Right atrium auricular region (tissue), 2 donors: ENCODE data around the gene CANX. TPM values are rescaled to one million over a fixed set of nuclear protein-coding genes. Genes with fewer than 3 reads are reported as not detected.
A peak's percentile ranks its signal among the peaks of the same experiment; 100 is the strongest.

Experiments
- DNase-seq: peaks from one replicate; pipeline ENCODE4 v3.0.0-alpha.2; 2019; ENCODE audit warnings: low spot score
- H3K27ac ChIP-seq, 2 donors: fragments of 200-600 bp; sonication (generic); 1 replicate in 1 of 2; 2 replicates in 1 of 2; pipeline ENCODE4 v1.5.1; 2016 to 2019
- H3K27me3 ChIP-seq, 2 donors: fragments of 200-600 bp; sonication (generic); one replicate each; pipeline versions ENCODE4 v1.5.1 to v1.6.0; 2017 to 2019
- H3K36me3 ChIP-seq: fragments of 200-600 bp; sonication (generic); one replicate; pipeline ENCODE4 v1.5.1; 2016
- H3K4me1 ChIP-seq, 2 donors: fragments of 200-600 bp; sonication (generic); one replicate each; pipeline versions ENCODE4 v1.5.1 to v1.6.0; 2017 to 2019
- H3K4me3 ChIP-seq, 2 donors: fragments of 200-600 bp; sonication (generic); 1 replicate in 1 of 2; 2 replicates in 1 of 2; pipeline ENCODE4 v1.5.1; 2017 to 2019; ENCODE audit warnings: mild to moderate bottlenecking in 1 of 2, moderate library complexity in 1 of 2
- H3K9me3 ChIP-seq, 2 donors: fragments of 200-600 bp; sonication (generic); one replicate each; pipeline ENCODE4 v1.5.1; 2019
- total RNA-seq, 2 donors: library from RNA; depleted of rRNA; stranded (reverse); fragments of >200 nt; gene quantifications; one replicate each; pipeline ENCODE4 v1.1.0, GENCODE V29; 2016
- TF ChIP-seq, protein P1 (sequence below), 2 donors: fragments of 200-600 bp; sonication (generic); IDR thresholded peaks; one replicate each; pipeline ENCODE4 v1.5.1; 2019; ENCODE audit warnings: antibody characterized with exemption in 2 of 2

Gene CANX
- total RNA-seq, 2 donors from 2014 or later = 288 to 297 TPM

GRCh38 chr5:179759581-179760551 lies 61.1 kb downstream of the CANX start:
- Histone ChIP-seq H3K9me3 (no peaks in the 10 kb centered on the region), H3K4me3 (no peak overlapping the region), H3K4me1 (peaks cover 0 to 67% of the 10 kb centered on the region in 2 donors), H3K27me3 (no peaks in the 10 kb centered on the region), H3K27ac (peak overlapping the region in 1 of 2 donors; percentile 25), H3K36me3 (no peaks in the 10 kb centered on the region)
- TF ChIP-seq, protein P1, sequence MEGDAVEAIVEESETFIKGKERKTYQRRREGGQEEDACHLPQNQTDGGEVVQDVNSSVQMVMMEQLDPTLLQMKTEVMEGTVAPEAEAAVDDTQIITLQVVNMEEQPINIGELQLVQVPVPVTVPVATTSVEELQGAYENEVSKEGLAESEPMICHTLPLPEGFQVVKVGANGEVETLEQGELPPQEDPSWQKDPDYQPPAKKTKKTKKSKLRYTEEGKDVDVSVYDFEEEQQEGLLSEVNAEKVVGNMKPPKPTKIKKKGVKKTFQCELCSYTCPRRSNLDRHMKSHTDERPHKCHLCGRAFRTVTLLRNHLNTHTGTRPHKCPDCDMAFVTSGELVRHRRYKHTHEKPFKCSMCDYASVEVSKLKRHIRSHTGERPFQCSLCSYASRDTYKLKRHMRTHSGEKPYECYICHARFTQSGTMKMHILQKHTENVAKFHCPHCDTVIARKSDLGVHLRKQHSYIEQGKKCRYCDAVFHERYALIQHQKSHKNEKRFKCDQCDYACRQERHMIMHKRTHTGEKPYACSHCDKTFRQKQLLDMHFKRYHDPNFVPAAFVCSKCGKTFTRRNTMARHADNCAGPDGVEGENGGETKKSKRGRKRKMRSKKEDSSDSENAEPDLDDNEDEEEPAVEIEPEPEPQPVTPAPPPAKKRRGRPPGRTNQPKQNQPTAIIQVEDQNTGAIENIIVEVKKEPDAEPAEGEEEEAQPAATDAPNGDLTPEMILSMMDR (IDR thresholded peaks at IDR 0.05) = no peak
- DNase-seq = no peak

- H3K9me3 ChIP-seq = no peaks in the 10 kb centered on the region
- H3K4me1 ChIP-seq = peaks cover 0 to 67% of the 10 kb centered on the region in 2 donors
- TF ChIP-seq, protein P1 (IDR thresholded peaks at IDR 0.05) = no peak
- H3K27me3 ChIP-seq = no peaks in the 10 kb centered on the region
- H3K36me3 ChIP-seq = peaks cover 20% of the 10 kb centered on the region
- DNase-seq = no peak
- no peak overlapping the region for H3K27ac ChIP-seq
- H3K4me3 ChIP-seq = no peak overlapping the region
Measured at GRCh38 chr5:179762079-179762780, 63.5 kb downstream of the CANX start.

DNA sequence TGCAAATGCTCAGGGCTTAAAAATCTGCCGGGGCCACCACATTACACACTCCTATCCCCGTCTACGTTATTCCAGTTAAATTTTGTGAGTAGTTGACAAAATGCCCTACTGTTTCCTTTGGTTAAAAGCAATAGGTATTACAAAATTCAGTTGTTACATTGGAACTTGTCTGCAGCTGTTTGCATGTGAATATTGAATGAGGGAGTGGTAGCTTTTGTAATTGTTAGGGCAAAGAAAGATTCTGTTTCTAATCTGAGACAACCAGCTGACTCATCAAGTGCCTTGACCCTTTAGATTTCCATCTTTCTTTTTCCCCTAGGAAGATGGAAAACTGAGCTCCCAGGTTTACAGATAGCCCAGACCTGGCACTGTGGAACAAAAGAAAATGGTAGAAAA lies 64.0 kb downstream of the CANX start:
- Histone ChIP-seq H3K27ac (no peak overlapping the region), H3K4me3 (no peak overlapping the region), H3K27me3 (no peaks in the 10 kb centered on the region), H3K9me3 (no peaks in the 10 kb centered on the region), H3K4me1 (peaks cover 0 to 72% of the 10 kb centered on the region in 2 donors), H3K36me3 (peaks cover 20% of the 10 kb centered on the region)
- TF ChIP-seq, protein P1 (IDR thresholded peaks at IDR 0.05) = no peak
- DNase-seq = no peak

DNA sequence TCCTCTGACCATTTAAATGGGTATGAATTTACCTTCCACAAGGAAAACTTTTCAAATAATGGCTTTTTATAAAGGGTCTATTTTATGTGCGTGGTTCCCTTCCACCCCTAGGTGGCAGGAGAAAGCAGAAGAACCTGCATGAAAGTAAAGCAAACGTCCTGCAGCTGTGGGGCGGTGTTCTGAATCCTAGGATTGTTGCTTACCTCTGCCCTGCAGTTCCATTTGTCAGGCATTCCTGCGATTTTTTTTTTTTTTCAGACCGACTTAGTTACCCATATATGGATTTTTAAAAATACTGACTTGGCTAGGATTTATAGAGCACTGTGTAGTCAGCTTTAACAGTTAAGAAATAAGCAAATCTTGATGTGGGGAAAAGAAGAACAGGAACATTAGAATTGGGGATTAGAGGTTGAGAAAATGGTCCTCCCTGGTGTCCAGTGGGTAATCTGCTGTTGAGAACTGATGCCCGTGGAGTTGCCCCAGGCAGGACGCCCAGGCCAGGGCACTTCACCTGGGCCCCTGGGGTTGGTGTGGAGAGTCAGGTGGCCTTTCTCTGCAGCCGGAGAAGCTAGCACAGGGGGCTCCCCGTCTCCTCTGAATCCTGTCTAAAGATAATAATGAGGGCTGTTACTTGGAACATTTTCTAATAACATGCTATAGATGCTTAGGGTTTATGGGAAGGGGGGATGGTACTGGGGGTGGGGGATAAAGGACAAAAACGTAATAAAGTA lies 64.6 kb downstream of the CANX start:
- no peaks in the 10 kb centered on the region for H3K9me3 ChIP-seq
- DNase-seq = peak; percentile 79
- H3K27me3 ChIP-seq = no peaks in the 10 kb centered on the region
- peaks cover 0 to 72% of the 10 kb centered on the region in 2 donors for H3K4me1 ChIP-seq
- TF ChIP-seq, protein P1 (IDR thresholded peaks at IDR 0.05) = peak; percentile 76 to 97
- no peak overlapping the region for H3K4me3 ChIP-seq
- H3K36me3 ChIP-seq = peaks cover 20% of the 10 kb centered on the region
- H3K27ac ChIP-seq = no peak overlapping the region

- Histone ChIP-seq H3K9me3 (no peaks in the 10 kb centered on the region), H3K27ac (no peak overlapping the region), H3K4me3 (no peak overlapping the region), H3K36me3 (peaks cover 23% of the 10 kb centered on the region), H3K27me3 (no peaks in the 10 kb centered on the region), H3K4me1 (peaks cover 0 to 72% of the 10 kb centered on the region in 2 donors)
- no peak for DNase-seq
- TF ChIP-seq, protein P1 (IDR thresholded peaks at IDR 0.05) = no peak
Measured at GRCh38 chr5:179764056-179764455, 65.3 kb downstream of the CANX start.
